ENCODE measurements around the gene PAQR8.
"Not testable (repeated sequence)": the region's sequence is repeated elsewhere in the genome, so short reads cannot be mapped to it uniquely, and the experiment has no call there.

The PAQR8 gene

DNA sequence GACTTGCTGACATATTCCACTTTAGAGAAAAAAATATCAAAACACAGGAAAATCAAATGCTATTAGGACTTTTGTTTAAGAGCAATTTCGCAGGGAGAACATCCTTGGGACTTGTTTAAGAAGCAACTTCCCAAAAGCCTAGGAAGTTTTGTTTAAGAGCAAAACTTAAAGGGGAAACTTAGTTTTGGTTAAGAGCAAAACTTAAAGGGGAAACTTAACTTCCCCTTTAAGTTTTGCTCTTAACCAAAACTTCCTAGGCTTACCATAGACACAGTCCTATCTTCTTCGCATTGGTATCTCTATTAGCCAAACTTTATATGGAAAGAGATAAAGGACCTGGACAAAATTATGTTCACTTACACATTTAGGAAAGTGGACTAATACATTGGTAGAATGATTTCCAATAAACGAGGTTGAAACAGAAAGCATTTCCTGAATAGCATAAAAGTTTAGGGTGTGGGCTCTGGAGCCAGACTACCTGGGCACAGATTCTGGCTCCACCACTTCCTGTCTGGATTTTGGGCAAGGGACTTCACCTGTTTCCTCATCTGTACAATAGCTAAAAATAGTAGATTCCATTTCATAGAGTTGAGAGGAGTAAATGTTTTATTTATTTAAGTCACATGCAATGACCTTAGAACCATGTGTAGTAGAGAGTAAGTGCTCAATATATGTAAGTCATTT is 15.7 kb downstream of the PAQR8 start:
- DNase-seq (ENCODE audit: low read depth): no peak

- DNase-seq (ENCODE audit: low read depth): no peak
Observed at GRCh38 chr6:52381249-52381648, 19.3 kb downstream of the PAQR8 start.

- DNase-seq (ENCODE audit: low read depth): no peak
Observed at GRCh38 chr6:52384145-52384766, 22.3 kb downstream of the PAQR8 start.

- DNase-seq (ENCODE audit: low read depth): no peak
Observed at GRCh38 chr6:52385074-52385473, 23.1 kb downstream of the PAQR8 start.

- not testable (repeated sequence) for DNase-seq (ENCODE audit: low read depth)
Observed at GRCh38 chr6:52388119-52388518, 26.2 kb downstream of the PAQR8 start.

GRCh38 chr6:52388790-52389189 is 26.8 kb downstream of the PAQR8 start:
- no peak for DNase-seq (ENCODE audit: low read depth)

GRCh38 chr6:52389264-52389625 is 27.3 kb downstream of the PAQR8 start:
- no peak for DNase-seq (ENCODE audit: low read depth)

- peak; percentile 16 for DNase-seq (ENCODE audit: low read depth)
Observed at GRCh38 chr6:52389626-52390360, 27.8 kb downstream of the PAQR8 start.

GRCh38 chr6:52390361-52390727 is 28.4 kb downstream of the PAQR8 start:
- peak; percentile 45 for DNase-seq (ENCODE audit: low read depth)

DNA sequence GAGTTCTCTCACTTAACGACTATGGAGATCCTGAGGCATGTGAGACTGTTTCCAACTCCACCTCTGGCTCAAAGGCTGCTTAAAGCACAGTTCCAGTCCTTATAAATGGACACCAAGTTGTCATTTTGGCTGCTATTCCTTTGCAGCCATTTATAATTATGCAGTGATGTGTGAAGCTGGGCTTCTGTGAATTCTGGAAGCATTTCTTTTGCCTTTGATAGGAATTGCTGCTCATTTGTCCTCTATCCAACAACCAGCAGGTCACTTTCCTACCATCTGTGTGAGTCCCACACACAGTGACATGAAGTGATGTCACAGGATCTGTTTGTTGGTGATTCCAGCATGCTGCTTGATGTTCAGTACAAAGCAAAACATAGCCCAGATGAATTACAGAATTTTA is 29.6 kb downstream of the PAQR8 start:
- DNase-seq (ENCODE audit: low read depth): no peak

- DNase-seq (ENCODE audit: low read depth): no peak
Observed at GRCh38 chr6:52392944-52393343, 31.0 kb downstream of the PAQR8 start.

DNA sequence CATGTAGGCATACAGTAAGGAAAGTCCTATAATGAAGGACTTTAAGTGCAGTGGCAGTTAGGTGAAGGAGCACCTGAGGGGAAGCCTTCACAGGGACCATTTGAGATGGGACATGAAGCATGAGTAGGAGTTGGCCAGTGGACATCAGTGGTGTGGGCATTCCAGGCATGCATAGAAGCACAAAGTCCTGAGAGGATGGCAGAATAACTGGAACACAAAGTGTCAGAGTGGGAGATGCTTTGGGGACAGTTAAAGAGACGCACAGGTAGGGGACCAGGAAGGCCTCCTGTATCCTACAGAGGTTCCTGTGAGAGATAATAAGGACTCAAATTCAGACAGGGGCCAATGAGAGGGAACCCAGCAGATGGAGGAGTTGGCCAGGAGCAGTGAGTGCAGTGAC is 31.8 kb downstream of the PAQR8 start:
- no peak for DNase-seq (ENCODE audit: low read depth)

GRCh38 chr6:52394251-52394666 is 32.3 kb downstream of the PAQR8 start:
- no peak for DNase-seq (ENCODE audit: low read depth)

GRCh38 chr6:52395969-52396368 is 34.0 kb downstream of the PAQR8 start:
- no peak for DNase-seq (ENCODE audit: low read depth)

- DNase-seq (ENCODE audit: low read depth): no peak
Observed at GRCh38 chr6:52399511-52400312, 37.8 kb downstream of the PAQR8 start.

DNA sequence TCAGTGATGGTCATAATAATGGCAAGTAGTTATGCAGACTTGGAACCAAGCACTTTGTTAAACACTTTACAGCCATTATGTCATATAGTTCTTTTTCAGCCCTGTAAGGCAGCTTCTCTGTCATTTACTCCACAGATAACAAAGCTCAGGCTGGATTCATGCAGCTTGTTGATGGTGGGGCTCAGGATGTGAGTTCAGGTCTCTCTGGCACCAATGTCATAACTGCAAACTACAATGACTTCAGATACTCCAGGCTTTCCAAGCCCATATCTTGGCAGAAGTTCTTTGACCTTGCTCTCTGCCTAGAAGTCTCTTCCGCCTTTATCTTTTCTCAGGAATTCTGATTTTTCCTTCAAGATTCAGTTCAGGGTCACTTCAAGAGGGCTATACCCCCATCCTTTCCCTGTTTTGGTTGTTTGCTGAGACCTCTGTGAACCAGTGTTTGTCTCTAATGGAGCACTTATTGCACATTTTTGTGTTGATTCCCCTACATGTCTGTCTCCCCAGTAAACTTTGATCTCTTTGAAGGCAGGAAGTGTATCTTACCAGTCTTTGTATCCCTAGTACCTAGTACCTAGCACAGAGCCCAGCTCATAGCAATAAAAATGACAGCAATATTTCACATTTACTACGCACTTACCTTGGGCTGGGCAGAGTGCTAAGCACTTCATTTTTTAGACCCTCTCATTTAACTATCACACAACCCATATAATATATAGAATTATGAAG is 38.5 kb downstream of the PAQR8 start:
- no peak for DNase-seq (ENCODE audit: low read depth)

DNA sequence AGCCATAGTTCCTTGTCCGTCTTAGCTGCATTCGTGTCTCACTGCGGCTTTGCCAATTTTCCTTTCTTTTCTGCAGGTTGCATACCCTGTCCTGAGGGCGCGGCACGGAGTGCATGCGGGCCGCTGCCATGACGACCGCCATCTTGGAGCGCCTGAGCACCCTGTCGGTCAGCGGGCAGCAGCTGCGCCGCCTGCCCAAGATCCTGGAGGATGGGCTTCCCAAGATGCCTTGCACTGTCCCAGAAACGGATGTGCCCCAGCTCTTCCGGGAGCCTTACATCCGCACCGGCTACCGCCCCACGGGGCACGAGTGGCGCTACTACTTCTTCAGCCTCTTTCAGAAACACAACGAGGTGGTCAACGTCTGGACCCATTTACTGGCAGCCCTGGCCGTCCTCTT is 41.1 kb downstream of the PAQR8 start:
- DNase-seq (ENCODE audit: low read depth): no peak

DNA sequence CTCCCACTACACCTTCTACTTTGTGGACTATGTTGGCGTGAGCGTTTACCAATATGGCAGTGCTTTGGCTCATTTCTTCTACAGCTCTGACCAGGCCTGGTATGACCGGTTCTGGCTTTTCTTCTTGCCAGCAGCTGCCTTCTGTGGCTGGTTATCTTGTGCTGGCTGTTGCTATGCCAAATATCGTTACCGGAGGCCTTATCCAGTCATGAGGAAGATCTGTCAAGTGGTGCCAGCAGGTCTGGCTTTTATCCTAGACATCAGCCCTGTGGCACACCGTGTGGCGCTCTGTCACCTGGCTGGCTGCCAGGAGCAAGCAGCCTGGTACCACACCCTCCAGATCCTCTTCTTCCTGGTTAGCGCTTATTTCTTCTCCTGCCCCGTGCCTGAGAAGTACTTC is 41.7 kb downstream of the PAQR8 start:
- DNase-seq (ENCODE audit: low read depth): no peak

DNA sequence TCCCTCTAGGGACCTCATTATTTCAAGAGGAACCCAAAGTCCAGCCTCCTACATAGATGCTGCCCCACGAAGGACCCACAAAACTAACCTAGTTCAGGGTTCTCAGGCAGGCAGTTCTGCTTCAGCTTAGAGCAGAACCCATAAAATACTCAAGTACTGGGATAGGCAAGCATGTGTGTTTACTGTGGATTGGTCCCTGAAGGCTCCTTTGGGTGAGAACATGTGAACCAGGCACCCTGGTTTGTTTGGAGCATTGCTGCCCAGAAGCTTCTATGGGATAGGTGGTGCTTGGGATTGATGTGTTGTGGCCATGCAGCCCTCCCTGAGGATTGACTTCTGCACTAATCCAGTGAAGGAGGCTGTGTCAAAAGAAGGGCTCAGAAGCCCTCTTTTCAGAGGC is 43.3 kb downstream of the PAQR8 start:
- no peak for DNase-seq (ENCODE audit: low read depth)

DNA sequence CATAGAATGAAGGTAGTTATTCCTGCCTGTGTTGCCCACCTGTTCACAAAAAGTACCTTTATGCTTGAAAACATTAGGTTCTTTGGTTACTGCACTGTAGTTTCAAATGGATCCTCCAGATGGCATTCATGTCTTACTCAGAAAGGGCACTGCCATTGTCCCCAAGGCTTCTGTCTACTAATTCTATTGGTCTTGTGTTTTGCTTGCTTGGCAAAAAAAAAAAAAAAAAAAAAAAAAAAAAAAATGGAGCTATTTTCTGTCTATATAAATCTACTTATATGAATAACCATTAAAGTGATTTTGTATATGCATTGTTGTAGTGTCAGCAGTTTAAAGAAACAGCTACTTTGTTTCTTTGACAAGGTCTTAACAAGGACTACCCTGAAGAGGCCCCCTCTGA is 45.5 kb downstream of the PAQR8 start:
- no peak for DNase-seq (ENCODE audit: low read depth)

DNA sequence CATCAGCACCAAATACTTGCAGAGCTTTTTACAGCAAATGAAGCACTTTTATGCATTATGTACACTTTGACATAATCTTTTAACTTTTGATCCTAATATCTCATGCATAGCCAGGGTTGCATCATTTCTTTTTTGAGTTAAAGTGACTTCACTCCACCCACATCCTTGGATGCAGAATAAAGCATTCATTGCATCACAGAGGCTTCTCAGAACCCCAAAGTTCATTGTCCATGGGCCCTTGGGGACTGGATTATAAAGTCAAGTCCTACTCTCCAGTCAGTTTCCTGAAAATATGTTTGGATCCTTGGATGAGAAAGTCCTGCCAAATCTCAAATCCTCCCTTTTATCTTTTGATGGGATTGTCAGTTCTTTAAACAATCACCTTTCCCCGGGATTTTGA is 47.5 kb downstream of the PAQR8 start:
- no peak for DNase-seq (ENCODE audit: low read depth)

- DNase-seq (ENCODE audit: low read depth): no peak
Observed at GRCh38 chr6:52410979-52411378, 49.0 kb downstream of the PAQR8 start.

Measured in stimulated activated CD8-positive, alpha-beta memory T cell treated with anti-CD3 and anti-CD28 coated beads, Interleukin-12 subunit alpha, Interleukin-12 subunit beta, amount 100 ng/mL, for 1 hour (primary cell).